ENCODE data around the gene ARFGAP1.

The ARFGAP1 gene

DNA sequence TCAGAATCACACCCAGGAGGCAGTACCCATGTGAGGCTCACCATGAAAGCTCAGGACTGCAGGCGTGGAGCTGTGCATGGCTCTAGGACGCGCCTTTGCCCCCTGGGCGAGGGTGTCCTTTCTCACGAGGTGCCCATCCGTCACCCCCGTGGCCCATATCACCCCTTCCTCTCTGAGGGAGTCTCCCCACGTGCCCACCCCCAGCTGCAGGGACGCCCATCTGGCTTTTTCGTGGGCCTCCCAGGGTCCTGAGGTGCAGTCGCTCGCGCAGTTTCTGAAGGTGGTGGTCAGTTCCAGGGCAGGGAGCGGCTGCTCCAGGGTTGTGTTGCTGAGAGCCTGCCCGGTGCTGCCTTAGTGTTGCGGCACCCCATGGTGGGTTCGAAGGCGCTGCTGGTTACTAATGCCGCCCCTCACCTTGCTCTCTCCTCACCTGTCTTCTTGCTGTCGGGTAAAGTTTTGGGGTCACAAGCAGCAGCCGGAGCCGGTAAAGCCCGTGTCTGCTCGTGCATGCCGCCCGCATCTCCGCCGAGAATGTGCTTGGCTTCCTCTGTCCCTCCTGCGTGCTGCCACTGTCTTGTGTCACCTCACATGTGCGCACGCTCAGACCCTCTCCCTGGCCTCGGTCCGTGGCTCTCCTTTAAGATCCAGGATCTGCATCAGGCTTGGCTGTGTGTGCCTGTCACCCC, 10.9 kb downstream of the ARFGAP1 start:
- no peak overlapping the region for H3K4me2 ChIP-seq (ENCODE audit: low read length)
- H3K36me3 ChIP-seq (replicated peaks; ENCODE audit: low read depth, low read length), result peaks cover 18% of the 10 kb centered on the region
- no peak overlapping the region for H3K4me3 ChIP-seq (ENCODE audit: low read length)

DNA sequence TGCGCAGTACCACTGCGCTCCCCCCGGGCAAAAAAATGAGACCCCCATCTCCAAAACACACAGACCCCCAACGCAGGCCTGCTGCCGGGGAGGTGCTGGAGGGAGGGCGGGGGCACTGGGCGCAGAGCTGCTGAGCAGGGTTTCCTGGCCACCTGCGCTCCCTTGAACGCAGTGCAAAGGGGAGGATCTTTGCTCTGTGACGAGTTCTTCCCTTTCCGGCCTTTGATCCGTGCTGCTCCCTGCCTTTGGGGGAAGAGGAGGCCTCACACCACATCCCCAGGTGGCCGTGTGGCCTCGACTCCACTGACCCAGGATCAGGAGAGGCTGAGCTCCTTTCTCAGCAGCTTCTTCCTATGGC, 11.4 kb downstream of the ARFGAP1 start:
- H3K27ac ChIP-seq (ENCODE audit: low read length), result no peak overlapping the region
- H3K79me2 ChIP-seq (ENCODE audit: low read length), result no peaks in the 10 kb centered on the region
- 0 out of 2 replicates have a peak, but pooled peaks cover 3% of the 10 kb centered on the region for H4K20me1 ChIP-seq (ENCODE audit: insufficient read depth, low read length)
- no peak overlapping the region for H3K4me3 ChIP-seq (ENCODE audit: low read length)
- no peak overlapping the region for H2AFZ ChIP-seq (ENCODE audit: low read depth, low read length)
- no peak overlapping the region for H3K9ac ChIP-seq (ENCODE audit: low read length)
- no peaks in the 10 kb centered on the region for H3K27me3 ChIP-seq (ENCODE audit: low read depth, low read length)
- H3K36me3 ChIP-seq (replicated peaks; ENCODE audit: low read depth, low read length), result peaks cover 15% of the 10 kb centered on the region
- H3K4me2 ChIP-seq (ENCODE audit: low read length), result no peak overlapping the region
- H3K9me3 ChIP-seq (ENCODE audit: insufficient read depth, low read length), result no peaks in the 10 kb centered on the region
- H3K4me1 ChIP-seq (ENCODE audit: low read length), result no peaks in the 10 kb centered on the region
- TF ChIP-seq, protein P1, sequence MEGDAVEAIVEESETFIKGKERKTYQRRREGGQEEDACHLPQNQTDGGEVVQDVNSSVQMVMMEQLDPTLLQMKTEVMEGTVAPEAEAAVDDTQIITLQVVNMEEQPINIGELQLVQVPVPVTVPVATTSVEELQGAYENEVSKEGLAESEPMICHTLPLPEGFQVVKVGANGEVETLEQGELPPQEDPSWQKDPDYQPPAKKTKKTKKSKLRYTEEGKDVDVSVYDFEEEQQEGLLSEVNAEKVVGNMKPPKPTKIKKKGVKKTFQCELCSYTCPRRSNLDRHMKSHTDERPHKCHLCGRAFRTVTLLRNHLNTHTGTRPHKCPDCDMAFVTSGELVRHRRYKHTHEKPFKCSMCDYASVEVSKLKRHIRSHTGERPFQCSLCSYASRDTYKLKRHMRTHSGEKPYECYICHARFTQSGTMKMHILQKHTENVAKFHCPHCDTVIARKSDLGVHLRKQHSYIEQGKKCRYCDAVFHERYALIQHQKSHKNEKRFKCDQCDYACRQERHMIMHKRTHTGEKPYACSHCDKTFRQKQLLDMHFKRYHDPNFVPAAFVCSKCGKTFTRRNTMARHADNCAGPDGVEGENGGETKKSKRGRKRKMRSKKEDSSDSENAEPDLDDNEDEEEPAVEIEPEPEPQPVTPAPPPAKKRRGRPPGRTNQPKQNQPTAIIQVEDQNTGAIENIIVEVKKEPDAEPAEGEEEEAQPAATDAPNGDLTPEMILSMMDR (IDR thresholded peaks at IDR 0.05; ENCODE audit: low read depth, low read length), result no peak
- no peak for TF ChIP-seq EZH2phosphoT487 (IDR thresholded peaks at IDR 0.05; ENCODE audit: low read depth)

More for the DNA sequence above, 10.9 kb downstream of the ARFGAP1 start:
- no peak overlapping the region for H3K27ac ChIP-seq (ENCODE audit: low read length)
- H3K9ac ChIP-seq (ENCODE audit: low read length), result no peak overlapping the region
- no peaks in the 10 kb centered on the region for H3K79me2 ChIP-seq (ENCODE audit: low read length)
- TF ChIP-seq, protein P1 (IDR thresholded peaks at IDR 0.05; ENCODE audit: low read depth, low read length), result no peak
- no peak for TF ChIP-seq EZH2phosphoT487 (IDR thresholded peaks at IDR 0.05; ENCODE audit: low read depth)
- no peaks in the 10 kb centered on the region for H3K9me3 ChIP-seq (ENCODE audit: insufficient read depth, low read length)
- H2AFZ ChIP-seq (ENCODE audit: low read depth, low read length), result no peak overlapping the region
- H3K27me3 ChIP-seq (ENCODE audit: low read depth, low read length), result no peaks in the 10 kb centered on the region
- no peaks in the 10 kb centered on the region for H3K4me1 ChIP-seq (ENCODE audit: low read length)
- 0 out of 2 replicates have a peak, but pooled peaks cover 3% of the 10 kb centered on the region for H4K20me1 ChIP-seq (ENCODE audit: insufficient read depth, low read length)

DNA sequence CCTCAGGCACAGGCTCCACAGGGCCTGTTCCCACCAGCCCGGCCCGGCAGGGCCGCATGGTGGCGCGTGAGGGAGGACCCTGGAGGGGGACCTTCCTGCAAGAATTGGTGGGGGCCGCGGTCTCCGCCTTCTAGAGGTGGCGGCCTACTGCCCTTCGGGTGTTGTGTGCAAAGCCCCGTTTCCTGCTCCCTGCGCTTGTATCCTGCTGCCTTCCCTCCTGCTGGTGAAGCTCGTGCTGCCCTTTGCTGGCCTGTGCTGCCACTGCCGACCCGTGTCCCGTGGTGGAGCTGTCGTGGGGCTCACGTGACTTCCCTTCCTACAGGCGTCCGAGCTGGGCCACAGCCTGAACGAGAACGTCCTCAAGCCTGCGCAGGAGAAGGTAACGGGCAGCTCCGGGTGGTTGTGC, 11.9 kb downstream of the ARFGAP1 start:
- Histone ChIP-seq H3K4me1 (ENCODE audit: low read length) (no peaks in the 10 kb centered on the region), H3K4me3 (ENCODE audit: low read length) (no peak overlapping the region), H4K20me1 (ENCODE audit: insufficient read depth, low read length) (0 out of 2 replicates have a peak, but pooled peaks cover 3% of the 10 kb centered on the region), H3K36me3 (replicated peaks; ENCODE audit: low read depth, low read length) (peaks cover 13% of the 10 kb centered on the region), H3K27me3 (ENCODE audit: low read depth, low read length) (no peaks in the 10 kb centered on the region), H2AFZ (ENCODE audit: low read depth, low read length) (no peak overlapping the region), H3K4me2 (ENCODE audit: low read length) (no peak overlapping the region), H3K79me2 (ENCODE audit: low read length) (no peaks in the 10 kb centered on the region), H3K9ac (ENCODE audit: low read length) (no peak overlapping the region), H3K27ac (ENCODE audit: low read length) (no peak overlapping the region), H3K9me3 (ENCODE audit: insufficient read depth, low read length) (no peaks in the 10 kb centered on the region)
- TF ChIP-seq EZH2phosphoT487 (IDR thresholded peaks at IDR 0.05; ENCODE audit: low read depth), result no peak
- TF ChIP-seq, protein P1 (IDR thresholded peaks at IDR 0.05; ENCODE audit: low read depth, low read length), result no peak

DNA sequence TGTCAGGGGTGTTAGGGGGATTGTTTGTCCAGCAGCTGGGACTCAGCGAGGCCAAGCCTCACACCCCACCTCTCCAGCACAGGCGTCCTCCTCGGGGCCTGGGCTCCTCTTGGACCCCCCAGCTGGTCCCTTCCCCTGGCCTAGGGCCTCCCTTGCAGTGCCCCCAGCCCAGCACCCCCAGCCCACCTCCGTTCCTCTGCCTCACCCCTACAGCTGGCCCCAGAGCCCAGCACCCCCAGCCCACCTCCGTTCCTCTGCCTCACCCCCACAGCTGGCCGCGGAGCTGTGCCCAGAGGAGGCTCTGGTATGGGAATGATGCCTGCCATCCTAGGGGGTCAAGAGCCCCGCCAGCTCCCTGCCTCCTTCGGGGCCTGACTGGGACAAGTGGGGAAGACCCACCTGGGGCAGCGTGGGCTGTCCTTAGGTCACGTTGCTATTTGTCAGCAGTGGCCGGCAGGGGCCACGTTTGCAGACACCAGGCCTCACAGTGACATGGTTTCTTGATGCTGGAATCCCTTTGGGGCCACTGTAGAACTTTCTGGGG, 12.4 kb downstream of the ARFGAP1 start:
- Histone ChIP-seq H3K4me3 (ENCODE audit: low read length) (no peak overlapping the region), H3K4me1 (ENCODE audit: low read length) (no peaks in the 10 kb centered on the region), H2AFZ (ENCODE audit: low read depth, low read length) (no peak overlapping the region), H3K9me3 (ENCODE audit: insufficient read depth, low read length) (no peaks in the 10 kb centered on the region), H4K20me1 (ENCODE audit: insufficient read depth, low read length) (0 out of 2 replicates have a peak, but pooled peaks cover 3% of the 10 kb centered on the region), H3K4me2 (ENCODE audit: low read length) (no peak overlapping the region), H3K27ac (ENCODE audit: low read length) (no peak overlapping the region), H3K79me2 (ENCODE audit: low read length) (no peaks in the 10 kb centered on the region), H3K36me3 (replicated peaks; ENCODE audit: low read depth, low read length) (peaks cover 13% of the 10 kb centered on the region), H3K9ac (ENCODE audit: low read length) (no peak overlapping the region), H3K27me3 (ENCODE audit: low read depth, low read length) (no peaks in the 10 kb centered on the region)
- TF ChIP-seq, protein P1 (IDR thresholded peaks at IDR 0.05; ENCODE audit: low read depth, low read length), result no peak
- no peak for TF ChIP-seq EZH2phosphoT487 (IDR thresholded peaks at IDR 0.05; ENCODE audit: low read depth)
